SK-N-SH (cell line): ENCODE results near the gene ZMYM5. TPM values are rescaled to one million over a fixed set of nuclear protein-coding genes. Genes with fewer than 3 reads are reported as not detected.

ENCODE experiments used
- CTCF ChIA-PET: fragments of 300-600, 350-600 bp; formaldehyde crosslinking; extraction: SDS; loops from one replicate; lab custom pipeline; 2021; lab: Yijun Ruan, JAX
- POLR2A ChIA-PET: fragments of 350-600 bp; sonication (Branson Sonifier 250); formaldehyde crosslinking; extraction: SDS; loops from one replicate; lab custom pipeline; 2020; ENCODE audit warnings: antibody characterized with exemption, inconsistent platforms; lab: Yijun Ruan, JAX
- DNase-seq: peaks from one replicate; pipeline ENCODE4 v3.0.0; 2012
- H2AFZ ChIP-seq: fragments of 200-600 bp; sonication (generic); 2 replicates; pipeline ENCODE4 v1.8.1; 2016; ENCODE audit warnings: antibody characterized with exemption, mild to moderate bottlenecking, low read depth
- H3F3A ChIP-seq: fragments of 200-600 bp; sonication (generic); replicated peaks from 2 replicates; pipeline ENCODE3; 2016; ENCODE audit warnings: antibody characterized with exemption, mild to moderate bottlenecking; ENCODE audit not compliant: insufficient read depth
- H3K27ac ChIP-seq, 2 experiments: fragments of 200-500 bp in 1 of 2; fragments of 200-600 bp in 1 of 2; sonication (Bioruptor generic) in 1 of 2; sonication (generic), shearing (Covaris generic) in 1 of 2; 2 replicates each; pipeline versions ENCODE4 v1.5.1 to v1.6.1; 2014 to 2016; ENCODE audit warnings: low read depth in 2 of 2, inconsistent platforms in 1 of 2, low read length in 1 of 2, mild to moderate bottlenecking in 1 of 2, mixed read lengths in 1 of 2
- H3K27me3 ChIP-seq: fragments of 200-600 bp; sonication (generic), shearing (Covaris generic); 2 replicates; pipeline ENCODE4 v1.6.1; 2016; ENCODE audit warnings: mixed run types; ENCODE audit not compliant: insufficient read depth
- H3K36me3 ChIP-seq, 2 experiments: fragments of 200-500 bp in 1 of 2; fragments of 200-600 bp in 1 of 2; sonication (Bioruptor generic) in 1 of 2; sonication (generic) in 1 of 2; replicated peaks in 1 of 2; 2 replicates each; pipeline versions ENCODE3 to v1.5.1; 2014 to 2016; ENCODE audit warnings: low read length in 1 of 2, mild to moderate bottlenecking in 1 of 2; ENCODE audit not compliant: insufficient read depth in 2 of 2, control insufficient read depth in 1 of 2
- H3K4me1 ChIP-seq, 2 experiments: fragments of 200-500 bp in 1 of 2; fragments of 200-600 bp in 1 of 2; sonication (Bioruptor generic) in 1 of 2; sonication (generic), shearing (Covaris generic) in 1 of 2; 2 replicates each; pipeline versions ENCODE4 v1.5.1 to v1.6.1; 2014 to 2016; ENCODE audit warnings: low read depth in 1 of 2, low read length in 1 of 2, mixed run types in 1 of 2; ENCODE audit not compliant: insufficient read depth in 2 of 2, control insufficient read depth in 1 of 2
- H3K4me2 ChIP-seq: fragments of 200-600 bp; sonication (generic), shearing (Covaris generic); 2 replicates; pipeline ENCODE4 v1.6.1; 2017; ENCODE audit warnings: mixed run types
- H3K4me3 ChIP-seq, 2 experiments: fragments of 200-500 bp in 1 of 2; fragments of 200-600 bp in 1 of 2; sonication (Bioruptor generic) in 1 of 2; sonication (generic), shearing (Covaris generic) in 1 of 2; 2 replicates each; pipeline versions ENCODE4 v1.5.1 to v1.8.1; 2014 to 2016; ENCODE audit warnings: low read depth in 2 of 2, inconsistent platforms in 1 of 2, low read length in 1 of 2, mild to moderate bottlenecking in 1 of 2, mixed read lengths in 1 of 2, moderate library complexity in 1 of 2
- H3K79me2 ChIP-seq: fragments of 200-600 bp; sonication (generic); 2 replicates; pipeline ENCODE4 v1.8.1; 2017; ENCODE audit warnings: mild to moderate bottlenecking; ENCODE audit not compliant: insufficient read depth
- H3K9ac ChIP-seq: fragments of 200-600 bp; sonication (generic); 2 replicates; pipeline ENCODE4 v1.6.1; 2017; ENCODE audit warnings: mixed run types
- H3K9me2 ChIP-seq: fragments of 200-600 bp; sonication (generic); 2 replicates; pipeline ENCODE4 v1.6.1; 2017; ENCODE audit warnings: mixed run types
- H3K9me3 ChIP-seq: fragments of 200-600 bp; sonication (generic); 2 replicates; pipeline ENCODE4 v1.6.1; 2017; ENCODE audit warnings: mixed run types, mild to moderate bottlenecking, moderate library complexity
- H4K20me1 ChIP-seq: fragments of 200-600 bp; sonication (generic); 2 replicates; pipeline ENCODE4 v1.6.1; 2017; ENCODE audit warnings: mild to moderate bottlenecking, mixed run types; ENCODE audit not compliant: insufficient read depth
- ELF1 ChIP-seq: IDR thresholded peaks from 2 replicates; pipeline ENCODE4 v1.4.0; 2012
- EP300 ChIP-seq, 2 experiments: IDR thresholded peaks; 2 replicates each; pipeline versions ENCODE4 v1.4.0 to v1.6.1; 2012; ENCODE audit warnings: borderline replicate concordance in 1 of 2, low read depth in 1 of 2, low read length in 1 of 2
- EZH2phosphoT487 ChIP-seq: fragments of 200-600 bp; sonication (generic); IDR thresholded peaks from 2 replicates; pipeline ENCODE4 v1.6.1; 2017; ENCODE audit warnings: low read depth, mixed run types, mild to moderate bottlenecking, antibody characterized with exemption, moderate library complexity, borderline replicate concordance
- FOSL2 ChIP-seq: IDR thresholded peaks from 2 replicates; pipeline ENCODE4 v1.4.0; 2012; ENCODE audit warnings: low read depth, mild to moderate bottlenecking, moderate library complexity, borderline replicate concordance
- FOXJ3 ChIP-seq: sonication (generic); formaldehyde crosslinking; IDR thresholded peaks from 2 replicates; pipeline ENCODE4 v1.5.1; 2020; ENCODE audit warnings: mild to moderate bottlenecking, missing genetic modification reagents
- FOXM1 ChIP-seq: IDR thresholded peaks from 2 replicates; pipeline ENCODE4 v1.4.0; 2012; ENCODE audit warnings: low read depth, mild to moderate bottlenecking
- GABPA ChIP-seq: IDR thresholded peaks from 2 replicates; pipeline ENCODE4 v1.4.0; 2012; ENCODE audit warnings: low read depth, mild to moderate bottlenecking
- GATA2 ChIP-seq: sonication (generic); formaldehyde crosslinking; IDR thresholded peaks from 2 replicates; pipeline ENCODE4 v1.5.0; 2020; ENCODE audit warnings: mild to moderate bottlenecking, missing genetic modification reagents
- MAX ChIP-seq: IDR thresholded peaks from 2 replicates; pipeline ENCODE4 v1.4.0; 2012; ENCODE audit warnings: low read depth
- MEF2A ChIP-seq: IDR thresholded peaks from 2 replicates; pipeline ENCODE4 v1.4.0; 2012; ENCODE audit warnings: low read depth, borderline replicate concordance
- NFIC ChIP-seq: IDR thresholded peaks from 2 replicates; pipeline ENCODE4 v1.4.0; 2012; ENCODE audit warnings: borderline replicate concordance
- NRF1 ChIP-seq: IDR thresholded peaks from 2 replicates; pipeline ENCODE4 v1.6.1; 2012; ENCODE audit warnings: low read depth, mild to moderate bottlenecking, low read length
- RCOR1 ChIP-seq: fragments of 150-350 bp; IDR thresholded peaks from 2 replicates; pipeline ENCODE4 v1.6.1; 2017; ENCODE audit warnings: antibody characterized with exemption, low read length
- REST ChIP-seq: IDR thresholded peaks from 2 replicates; pipeline ENCODE4 v1.6.1; 2012; ENCODE audit warnings: mild to moderate bottlenecking, low read depth, low read length, moderate library complexity
- RFX5 ChIP-seq: IDR thresholded peaks from 2 replicates; pipeline ENCODE4 v1.6.1; 2012; ENCODE audit warnings: mild to moderate bottlenecking, improper control_type of control experiment, low read length
- RXRA ChIP-seq: IDR thresholded peaks from 2 replicates; pipeline ENCODE4 v1.4.0; 2012; ENCODE audit warnings: low read depth, mild to moderate bottlenecking, borderline replicate concordance
- TAF1 ChIP-seq: IDR thresholded peaks from 2 replicates; pipeline ENCODE4 v1.6.1; 2012; ENCODE audit warnings: low read depth, mild to moderate bottlenecking, low read length, moderate library complexity, borderline replicate concordance
- TCF12 ChIP-seq: IDR thresholded peaks from 2 replicates; pipeline ENCODE4 v1.4.0; 2012
- TEAD4 ChIP-seq: IDR thresholded peaks from 2 replicates; pipeline ENCODE4 v1.4.0; 2012; ENCODE audit warnings: mild to moderate bottlenecking, borderline replicate concordance; ENCODE audit not compliant: insufficient read depth
- YY1 ChIP-seq: IDR thresholded peaks from 2 replicates; pipeline ENCODE4 v1.4.0; 2012; ENCODE audit warnings: low read depth, mild to moderate bottlenecking
- WGBS: methylation state at CpG from one replicate; pipeline ENCODE4 v1.1.6; 2017; ENCODE audit warnings: low lambda C conversion rate; 5-methylcytosine and 5-hydroxymethylcytosine counted together
- polyA plus RNA-seq, 3 experiments: library from polyadenylated mRNA; depleted of rRNA; stranded (reverse); fragments of >200 nt; gene quantifications; 2 replicates each; pipeline ENCODE4 v1.2.3, GENCODE V29; 2012
- TF ChIP-seq, protein P1 (sequence below): IDR thresholded peaks from 2 replicates; pipeline ENCODE4; 2012
- TF ChIP-seq, protein P2 (sequence below): IDR thresholded peaks from 2 replicates; pipeline ENCODE4 v1.4.0; 2012; ENCODE audit warnings: low read depth, borderline replicate concordance

The ZMYM5 gene
- polyA plus RNA-seq, 1 of the 3 experiments (the other 2 are of a cell fraction) = 5.2 TPM

DNA sequence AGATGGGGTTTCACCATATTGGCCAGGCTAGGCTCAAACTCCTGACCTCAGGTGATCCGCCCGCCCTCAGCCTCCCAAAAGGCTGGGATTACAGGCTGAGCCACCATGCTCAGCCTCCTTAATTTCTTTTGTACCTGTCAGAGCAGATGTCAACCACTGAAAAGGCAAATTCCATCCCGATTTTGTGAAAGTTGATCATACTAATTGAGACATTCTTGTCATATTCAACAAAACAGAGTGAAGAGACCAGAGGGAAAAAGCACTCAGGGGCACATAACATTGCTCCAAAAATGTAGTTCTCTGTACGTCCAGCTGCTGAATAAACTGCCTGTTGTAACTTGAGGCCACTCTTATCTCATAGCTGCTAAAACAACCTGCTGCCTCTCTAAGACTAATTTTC lies 53.3 kb downstream of the ZMYM5 start:
- no peaks in the 10 kb centered on the region for H3K79me2 ChIP-seq
- no peak for TF ChIP-seq FOSL2
- TF ChIP-seq NFIC = no peak
- TF ChIP-seq FOXJ3 = no peak
- no peak for TF ChIP-seq TEAD4
- TF ChIP-seq RCOR1 = no peak
- no peak for TF ChIP-seq MEF2A
- TF ChIP-seq, all 33 proteins: peak for 0
- Histone ChIP-seq H3K36me3 (no peaks in the 10 kb centered on the region), H3K4me1 (no peaks in the 10 kb centered on the region), H3K9ac (no peak overlapping the region), H3K9me3 (no peaks in the 10 kb centered on the region), H3F3A (peaks cover 3% of the 10 kb centered on the region), H4K20me1 (no peaks in the 10 kb centered on the region), H3K4me2 (no peak overlapping the region), H3K9me2 (no peaks in the 10 kb centered on the region), H2AFZ (no peak overlapping the region), H3K27ac (no peak overlapping the region), H3K27me3 (no peaks in the 10 kb centered on the region), H3K4me3 (no peak overlapping the region)
- no peak for DNase-seq
- 96% methylated on average over 4 of the region's 4 CpGs for WGBS
- CTCF ChIA-PET = no interaction called here
- POLR2A ChIA-PET = interaction anchor here (0.6 kb wide), 1 partner anchor 13 kb away, joined by 3 read pairs; no protein-coding TSS in a partner anchor

- ChIA-PET CTCF (no interaction called here), POLR2A (no interaction called here)
- Histone ChIP-seq H3K9me3 (no peaks in the 10 kb centered on the region), H3K9me2 (no peaks in the 10 kb centered on the region), H3K27me3 (no peaks in the 10 kb centered on the region), H3K4me1 (no peaks in the 10 kb centered on the region), H3K36me3 (no peaks in the 10 kb centered on the region), H3K9ac (no peak overlapping the region), H3K27ac (no peak overlapping the region), H3K4me3 (no peak overlapping the region), H4K20me1 (no peaks in the 10 kb centered on the region), H3K4me2 (no peak overlapping the region), H3F3A (no peaks in the 10 kb centered on the region), H2AFZ (no peak overlapping the region), H3K79me2 (no peaks in the 10 kb centered on the region)
- no peak for DNase-seq
- TF ChIP-seq RXRA = no peak
- no peak for TF ChIP-seq RCOR1
- TF ChIP-seq GABPA = no peak
- TF ChIP-seq YY1 = no peak
- no peak for TF ChIP-seq GATA2
- no peak for TF ChIP-seq EP300 (IDR thresholded peaks at IDR 0.05; ENCODE audit: borderline replicate concordance in 1 of 2, low read depth in 1 of 2, low read length in 1 of 2)
- TF ChIP-seq EZH2phosphoT487 = no peak
- no peak for TF ChIP-seq TCF12
- TF ChIP-seq TAF1 = no peak
- TF ChIP-seq, protein P1, sequence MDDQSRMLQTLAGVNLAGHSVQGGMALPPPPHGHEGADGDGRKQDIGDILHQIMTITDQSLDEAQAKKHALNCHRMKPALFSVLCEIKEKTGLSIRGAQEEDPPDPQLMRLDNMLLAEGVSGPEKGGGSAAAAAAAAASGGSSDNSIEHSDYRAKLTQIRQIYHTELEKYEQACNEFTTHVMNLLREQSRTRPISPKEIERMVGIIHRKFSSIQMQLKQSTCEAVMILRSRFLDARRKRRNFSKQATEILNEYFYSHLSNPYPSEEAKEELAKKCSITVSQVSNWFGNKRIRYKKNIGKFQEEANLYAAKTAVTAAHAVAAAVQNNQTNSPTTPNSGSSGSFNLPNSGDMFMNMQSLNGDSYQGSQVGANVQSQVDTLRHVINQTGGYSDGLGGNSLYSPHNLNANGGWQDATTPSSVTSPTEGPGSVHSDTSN = no peak
- TF ChIP-seq FOXM1 = no peak
- no peak for TF ChIP-seq FOXJ3
- TF ChIP-seq NRF1 = no peak
- no peak for TF ChIP-seq RFX5
- TF ChIP-seq, protein P2, sequence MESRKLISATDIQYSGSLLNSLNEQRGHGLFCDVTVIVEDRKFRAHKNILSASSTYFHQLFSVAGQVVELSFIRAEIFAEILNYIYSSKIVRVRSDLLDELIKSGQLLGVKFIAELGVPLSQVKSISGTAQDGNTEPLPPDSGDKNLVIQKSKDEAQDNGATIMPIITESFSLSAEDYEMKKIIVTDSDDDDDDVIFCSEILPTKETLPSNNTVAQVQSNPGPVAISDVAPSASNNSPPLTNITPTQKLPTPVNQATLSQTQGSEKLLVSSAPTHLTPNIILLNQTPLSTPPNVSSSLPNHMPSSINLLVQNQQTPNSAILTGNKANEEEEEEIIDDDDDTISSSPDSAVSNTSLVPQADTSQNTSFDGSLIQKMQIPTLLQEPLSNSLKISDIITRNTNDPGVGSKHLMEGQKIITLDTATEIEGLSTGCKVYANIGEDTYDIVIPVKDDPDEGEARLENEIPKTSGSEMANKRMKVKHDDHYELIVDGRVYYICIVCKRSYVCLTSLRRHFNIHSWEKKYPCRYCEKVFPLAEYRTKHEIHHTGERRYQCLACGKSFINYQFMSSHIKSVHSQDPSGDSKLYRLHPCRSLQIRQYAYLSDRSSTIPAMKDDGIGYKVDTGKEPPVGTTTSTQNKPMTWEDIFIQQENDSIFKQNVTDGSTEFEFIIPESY = no peak
- no peak for TF ChIP-seq MAX
- TF ChIP-seq REST = no peak
- TF ChIP-seq ELF1 = no peak
- 96% methylated on average over 4 of the region's 4 CpGs for WGBS
Observed at GRCh38 chr13:19805765-19806164, 57.7 kb downstream of the ZMYM5 start.
